Activated CD8-positive, alpha-beta T cell treated with anti-CD3 and anti-CD28 coated beads for 36 hours (primary cell): ENCODE results near the gene TMEM54. TPM values are rescaled to one million over a fixed set of nuclear protein-coding genes. Genes with fewer than 3 reads are reported as not detected.

ENCODE experiments used
- ATAC-seq: fragments of 200-7000 bp; cut with Tn5 transposase; one replicate; pipeline ENCODE4 v1.10.0; 2021; ENCODE audit warnings: mild to moderate bottlenecking, moderate library complexity
- CTCF ChIA-PET: fragments of 350-600 bp; sonication (Branson Sonifier 250); formaldehyde crosslinking; loops from one replicate; lab custom pipeline; 2021; ENCODE audit warnings: antibody characterized with exemption; lab: Charles Lee
- POLR2A ChIA-PET: fragments of 350-600 bp; sonication (Branson Sonifier 250); formaldehyde crosslinking; loops from one replicate; lab custom pipeline; 2021; ENCODE audit warnings: antibody characterized with exemption; lab: Charles Lee
- DNase-seq: peaks from one replicate; pipeline ENCODE4 v3.0.0-alpha.2; 2020
- H3K27ac Mint-ChIP-seq: one replicate; pipeline ENCODE4 v1.8.0; 2021; ENCODE audit warnings: mild to moderate bottlenecking, mixed read lengths
- H3K27me3 Mint-ChIP-seq: one replicate; pipeline ENCODE4 v1.8.0; 2021; ENCODE audit warnings: mixed read lengths
- H3K36me3 Mint-ChIP-seq: one replicate; pipeline ENCODE4 v1.8.0; 2021; ENCODE audit warnings: low read depth, mixed read lengths
- H3K4me1 Mint-ChIP-seq: one replicate; pipeline ENCODE4 v1.8.0; 2021; ENCODE audit warnings: low read depth, mixed read lengths
- H3K4me3 Mint-ChIP-seq: one replicate; pipeline ENCODE4 v1.8.0; 2021; ENCODE audit warnings: mild to moderate bottlenecking, moderate library complexity, mixed read lengths
- H3K9me3 Mint-ChIP-seq: one replicate; pipeline ENCODE4 v1.8.0; 2021; ENCODE audit warnings: mixed read lengths
- CTCF ChIP-seq: fragments of 200-600 bp; IDR thresholded peaks from one replicate; pipeline ENCODE4 v1.8.0; 2022; ENCODE audit warnings: antibody characterized with exemption, mild to moderate bottlenecking
- intact Hi-C: fragments of 100-400 bp; cut with micrococcal nuclease; formaldehyde crosslinking; loops from one replicate; pipeline ENCODE4 v1.10.0; 2022
- total RNA-seq, 2 experiments: library from RNA; stranded (reverse); gene quantifications; one replicate each; pipeline ENCODE4 v1.2.3, GENCODE V29; 2021

TMEM54 gene
- total RNA-seq, 2 experiments from 2014 or later: 1.3 to 1.9 TPM

- intact Hi-C loops: no loop called here
- no peak for ATAC-seq
- H3K4me3 Mint-ChIP-seq: no peak overlapping the region
Observed at GRCh38 chr1:32888677-32889420, 12.3 kb downstream of the TMEM54 start.

DNA sequence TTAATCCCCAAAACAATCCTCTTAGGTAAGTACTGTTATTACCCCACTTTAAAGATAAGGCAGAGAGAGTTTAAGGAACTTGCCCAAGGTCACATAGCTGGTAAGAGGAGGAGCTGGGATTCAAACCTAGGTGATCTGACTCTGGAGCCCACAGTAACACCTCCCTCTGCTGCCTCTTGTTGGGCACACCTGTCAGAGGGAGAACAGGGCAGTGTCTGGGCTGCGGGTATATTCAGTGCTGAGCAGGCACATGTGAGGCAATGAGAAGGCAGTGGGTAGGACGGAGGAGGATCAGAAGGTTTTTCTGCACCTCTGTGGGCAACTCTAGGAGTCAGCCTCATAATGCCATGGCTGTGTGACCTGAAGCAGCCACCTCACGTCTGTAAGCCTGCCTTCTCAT lies 13.1 kb downstream of the TMEM54 start:
- intact Hi-C loops: no loop called here
- no peak for TF ChIP-seq CTCF
- DNase-seq (no peak), ATAC-seq (no peak)
- CTCF ChIA-PET: interaction anchor here (0.9 kb wide), 1 partner anchor 20 kb away, joined by 3 read pairs; no protein-coding TSS in a partner anchor
- no peak overlapping the region for H3K27ac Mint-ChIP-seq
- POLR2A ChIA-PET: no interaction called here
- peaks cover 5% of the 10 kb centered on the region for H3K4me1 Mint-ChIP-seq
- no peaks in the 10 kb centered on the region for H3K36me3 Mint-ChIP-seq
- no peaks in the 10 kb centered on the region for H3K9me3 Mint-ChIP-seq
- H3K4me3 Mint-ChIP-seq: no peak overlapping the region
- peaks cover 65% of the 10 kb centered on the region for H3K27me3 Mint-ChIP-seq

More at GRCh38 chr1:32888677-32889420, 12.3 kb downstream of the TMEM54 start:
- Mint-ChIP-seq H3K9me3 (no peaks in the 10 kb centered on the region), H3K27ac (no peak overlapping the region), H3K27me3 (peaks cover 61% of the 10 kb centered on the region), H3K36me3 (no peaks in the 10 kb centered on the region), H3K4me1 (peaks cover 5% of the 10 kb centered on the region)
- TF ChIP-seq CTCF: no peak
- no peak for DNase-seq
- POLR2A ChIA-PET: no interaction called here
- CTCF ChIA-PET: interaction anchor here (5.0 kb wide), 1 partner anchor 13 kb away, joined by 31 read pairs; no protein-coding TSS in a partner anchor

DNA sequence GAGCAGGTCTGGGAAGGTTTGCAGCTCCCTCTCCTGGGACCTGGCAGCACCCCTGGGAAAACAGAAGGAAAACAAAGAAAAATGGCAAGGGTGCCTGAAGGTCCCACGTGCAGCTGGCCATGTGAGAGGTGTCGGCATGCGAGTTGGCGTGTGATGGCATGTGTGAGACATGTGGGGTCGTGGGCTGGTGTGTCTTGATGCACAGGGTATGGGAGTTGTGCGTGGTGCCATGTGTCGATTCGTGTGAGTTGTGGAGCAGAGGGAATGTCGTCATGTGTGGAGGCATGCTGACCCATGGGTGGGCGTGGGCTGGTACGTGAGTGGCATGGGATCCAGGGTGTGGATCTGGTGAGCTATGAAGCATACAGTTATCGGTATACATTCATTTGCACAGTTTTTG lies 13.6 kb downstream of the TMEM54 start:
- intact Hi-C loops: no loop called here
- ATAC-seq (no peak), DNase-seq (no peak)
- POLR2A ChIA-PET: interaction anchor here (0.6 kb wide), 1 partner anchor 16 kb away, joined by 3 read pairs; no protein-coding TSS in a partner anchor
- Mint-ChIP-seq H3K9me3 (no peaks in the 10 kb centered on the region), H3K27me3 (peaks cover 63% of the 10 kb centered on the region), H3K27ac (no peak overlapping the region), H3K36me3 (no peaks in the 10 kb centered on the region), H3K4me1 (peaks cover 5% of the 10 kb centered on the region), H3K4me3 (no peak overlapping the region)
- TF ChIP-seq CTCF: no peak
- CTCF ChIA-PET: interaction anchor here (0.9 kb wide), 1 partner anchor 21 kb away, joined by 3 read pairs; no protein-coding TSS in a partner anchor

GRCh38 chr1:32886828-32887414 lies 14.3 kb downstream of the TMEM54 start:
- POLR2A ChIA-PET: interaction anchor here (0.6 kb wide), 1 partner anchor 15 kb away, joined by 3 read pairs; no protein-coding TSS in a partner anchor
- CTCF ChIA-PET: interaction anchor here (0.5 to 2.9 kb wide), 8 partner anchors 11 to 199 kb away, joined by 3 to 14 read pairs (median 4); no protein-coding TSS in a partner anchor
- no peak overlapping the region for H3K4me3 Mint-ChIP-seq
- no peaks in the 10 kb centered on the region for H3K4me1 Mint-ChIP-seq
- no peak for TF ChIP-seq CTCF
- intact Hi-C loops: no loop called here
- H3K27me3 Mint-ChIP-seq: peaks cover 56% of the 10 kb centered on the region
- DNase-seq (no peak), ATAC-seq (no peak)
- H3K36me3 Mint-ChIP-seq: no peaks in the 10 kb centered on the region
- H3K9me3 Mint-ChIP-seq: no peaks in the 10 kb centered on the region
- no peak overlapping the region for H3K27ac Mint-ChIP-seq
